Epithelial cell of proximal tubule (primary cell): ENCODE measurements around the gene ENOX1. TPM values are rescaled to one million over a fixed set of nuclear protein-coding genes. Genes with fewer than 3 reads are reported as not detected.

ENCODE experiments used
- DNase-seq: peaks from one replicate; pipeline ENCODE4 v3.0.0-alpha.2; 2011; ENCODE audit warnings: low read depth
- H3K4me3 ChIP-seq: 2 replicates; pipeline ENCODE4 v1.5.1; 2011; ENCODE audit warnings: low read depth, mild to moderate bottlenecking, low read length
- total RNA-seq: library from RNA; depleted of rRNA; stranded (reverse); fragments of >200 nt; gene quantifications from 2 replicates; pipeline ENCODE4 v1.2.3, GENCODE V29; 2015
- TF ChIP-seq, protein P1 (sequence below): conservative IDR thresholded peaks from 2 replicates; pipeline ENCODE4 v1.5.1; 2012; ENCODE audit warnings: low read depth, mild to moderate bottlenecking, low read length

Gene ENOX1
- total RNA-seq, 1 donor from 2014 or later = 0.17 TPM

GRCh38 chr13:43289470-43290255, 497.1 kb downstream of the ENOX1 start:
- no peak overlapping the region for H3K4me3 ChIP-seq
- DNase-seq = no peak
- TF ChIP-seq, protein P1, sequence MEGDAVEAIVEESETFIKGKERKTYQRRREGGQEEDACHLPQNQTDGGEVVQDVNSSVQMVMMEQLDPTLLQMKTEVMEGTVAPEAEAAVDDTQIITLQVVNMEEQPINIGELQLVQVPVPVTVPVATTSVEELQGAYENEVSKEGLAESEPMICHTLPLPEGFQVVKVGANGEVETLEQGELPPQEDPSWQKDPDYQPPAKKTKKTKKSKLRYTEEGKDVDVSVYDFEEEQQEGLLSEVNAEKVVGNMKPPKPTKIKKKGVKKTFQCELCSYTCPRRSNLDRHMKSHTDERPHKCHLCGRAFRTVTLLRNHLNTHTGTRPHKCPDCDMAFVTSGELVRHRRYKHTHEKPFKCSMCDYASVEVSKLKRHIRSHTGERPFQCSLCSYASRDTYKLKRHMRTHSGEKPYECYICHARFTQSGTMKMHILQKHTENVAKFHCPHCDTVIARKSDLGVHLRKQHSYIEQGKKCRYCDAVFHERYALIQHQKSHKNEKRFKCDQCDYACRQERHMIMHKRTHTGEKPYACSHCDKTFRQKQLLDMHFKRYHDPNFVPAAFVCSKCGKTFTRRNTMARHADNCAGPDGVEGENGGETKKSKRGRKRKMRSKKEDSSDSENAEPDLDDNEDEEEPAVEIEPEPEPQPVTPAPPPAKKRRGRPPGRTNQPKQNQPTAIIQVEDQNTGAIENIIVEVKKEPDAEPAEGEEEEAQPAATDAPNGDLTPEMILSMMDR = no peak

- no peak for DNase-seq
- TF ChIP-seq, protein P1 = no peak
- H3K4me3 ChIP-seq = no peak overlapping the region
Measured at GRCh38 chr13:43286751-43287150, 500.0 kb downstream of the ENOX1 start.

GRCh38 chr13:43285933-43286597, 500.7 kb downstream of the ENOX1 start:
- no peak for DNase-seq
- TF ChIP-seq, protein P1 = no peak
- H3K4me3 ChIP-seq = no peak overlapping the region

DNA sequence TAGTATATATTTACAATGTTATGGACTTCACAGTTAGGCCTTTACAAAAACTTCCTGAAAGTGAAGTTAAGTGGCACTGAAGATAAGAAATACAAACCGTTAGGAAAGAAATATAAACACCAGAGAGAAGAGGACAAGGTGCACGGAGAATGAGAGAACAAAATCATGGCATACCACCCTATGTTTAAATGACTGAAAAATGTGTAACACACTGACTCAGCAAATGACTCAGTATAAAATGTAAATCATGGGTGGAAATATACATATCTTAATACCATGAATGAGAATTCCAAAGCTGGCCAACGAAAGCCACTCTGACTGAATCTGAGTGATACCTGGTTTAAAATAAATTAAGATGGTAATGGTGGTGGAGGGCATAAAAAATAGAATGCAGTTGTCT, 502.6 kb downstream of the ENOX1 start:
- DNase-seq = no peak

DNA sequence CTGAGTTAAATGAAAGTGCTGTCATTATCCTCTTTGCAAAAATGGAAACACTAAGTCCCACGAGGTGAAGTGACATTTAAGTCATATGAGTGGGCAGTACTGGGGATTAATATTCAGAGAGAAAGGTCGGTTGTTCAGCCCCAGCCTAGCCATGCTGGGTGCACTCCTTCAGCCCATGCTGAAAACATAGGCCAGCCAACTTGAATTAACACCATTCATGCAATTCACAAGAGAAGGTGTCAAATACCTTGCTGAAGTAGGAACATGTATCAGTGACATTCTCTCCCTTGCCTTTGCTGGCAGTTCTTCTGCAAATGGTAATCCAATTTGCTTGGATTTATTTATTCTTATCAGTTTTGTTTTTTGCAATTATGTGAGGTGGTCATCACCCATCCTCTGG, 507.1 kb downstream of the ENOX1 start:
- no peak overlapping the region for H3K4me3 ChIP-seq
- TF ChIP-seq, protein P1 = no peak
- DNase-seq = no peak

More for the DNA sequence above, 502.6 kb downstream of the ENOX1 start:
- TF ChIP-seq, protein P1 = no peak
- no peak overlapping the region for H3K4me3 ChIP-seq

GRCh38 chr13:43278127-43278526, 508.6 kb downstream of the ENOX1 start:
- no peak overlapping the region for H3K4me3 ChIP-seq
- TF ChIP-seq, protein P1 = no peak
- no peak for DNase-seq

DNA sequence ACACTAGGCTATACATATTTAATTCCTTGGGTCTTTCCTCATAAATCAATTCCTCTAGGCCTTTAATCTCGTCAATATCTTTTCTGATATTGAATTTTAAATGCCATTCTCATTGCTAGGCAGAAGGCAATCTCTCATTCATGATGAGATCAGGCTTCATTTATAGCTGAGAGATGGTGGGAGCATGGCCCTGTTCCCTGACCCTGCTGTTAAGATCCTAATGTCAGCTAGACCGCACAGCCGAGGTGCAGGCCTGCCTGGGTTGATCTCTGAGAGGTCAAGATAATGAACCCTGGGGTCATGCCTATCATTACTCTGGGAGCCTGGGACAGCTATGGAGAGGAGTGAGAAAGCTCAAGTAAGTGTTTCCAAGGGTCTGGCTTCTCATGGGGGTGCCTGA, 509.6 kb downstream of the ENOX1 start:
- DNase-seq = no peak

More for the DNA sequence above, 509.6 kb downstream of the ENOX1 start:
- no peak overlapping the region for H3K4me3 ChIP-seq
- TF ChIP-seq, protein P1 = no peak
